Trophoblast cell (in vitro differentiated cells and primary cell): ENCODE results near the gene RIMBP2.

Source experiments
- DNase-seq, 2 donors: peaks; one replicate each; pipeline ENCODE4 v3.0.0-alpha.2; 2016
- H2AFZ ChIP-seq: 2 replicates; pipeline ENCODE4 v1.6.1; 2013; ENCODE audit warnings: low read length, moderate library complexity, mild to moderate bottlenecking; ENCODE audit not compliant: insufficient read depth, poor library complexity
- H2AK5ac ChIP-seq: 2 replicates; pipeline ENCODE4 v1.6.1; 2013; ENCODE audit warnings: mild to moderate bottlenecking, low read length
- H2BK120ac ChIP-seq: 2 replicates; pipeline ENCODE4 v1.6.1; 2013; ENCODE audit warnings: low read length, mild to moderate bottlenecking, moderate library complexity; ENCODE audit not compliant: insufficient read depth, poor library complexity
- H2BK12ac ChIP-seq: 2 replicates; pipeline ENCODE4 v1.6.1; 2013; ENCODE audit warnings: mild to moderate bottlenecking, low read length, moderate library complexity
- H2BK5ac ChIP-seq: 2 replicates; pipeline ENCODE4 v1.6.1; 2013; ENCODE audit warnings: low read length, low read depth, moderate library complexity, mild to moderate bottlenecking; ENCODE audit not compliant: poor library complexity
- H3K14ac ChIP-seq: 2 replicates; pipeline ENCODE4 v1.6.1; 2013; ENCODE audit warnings: mild to moderate bottlenecking, low read length
- H3K18ac ChIP-seq: 2 replicates; pipeline ENCODE4 v1.6.1; 2013; ENCODE audit warnings: mild to moderate bottlenecking, low read length
- H3K23ac ChIP-seq: 2 replicates; pipeline ENCODE4 v1.6.1; 2013; ENCODE audit warnings: low read length
- H3K27ac ChIP-seq: 2 replicates; pipeline ENCODE4 v1.5.1; 2013; ENCODE audit warnings: low read depth, mild to moderate bottlenecking, inconsistent platforms, low read length, moderate library complexity
- H3K27me3 ChIP-seq: 2 replicates; pipeline ENCODE4 v1.6.1; 2013; ENCODE audit warnings: inconsistent platforms, mild to moderate bottlenecking, low read length, moderate library complexity; ENCODE audit not compliant: insufficient read depth
- H3K36me3 ChIP-seq, 2 experiments: 1 replicate in 1 of 2; 2 replicates in 1 of 2; pipeline ENCODE4 v1.6.1; 2013; ENCODE audit warnings: low read length in 2 of 2, mild to moderate bottlenecking in 2 of 2, moderate library complexity in 1 of 2; ENCODE audit not compliant: insufficient read depth in 2 of 2, control insufficient read depth in 1 of 2
- H3K4ac ChIP-seq: 2 replicates; pipeline ENCODE4 v1.6.1; 2013; ENCODE audit warnings: low read depth, mild to moderate bottlenecking, low read length, moderate library complexity
- H3K4me1 ChIP-seq, 2 experiments: 1 replicate in 1 of 2; 2 replicates in 1 of 2; pipeline ENCODE4 v1.6.1; 2013; ENCODE audit warnings: low read length in 2 of 2, mild to moderate bottlenecking in 2 of 2, moderate library complexity in 1 of 2; ENCODE audit not compliant: insufficient read depth in 2 of 2, control insufficient read depth in 1 of 2
- H3K4me2 ChIP-seq: 2 replicates; pipeline ENCODE4 v1.6.1; 2013; ENCODE audit warnings: inconsistent platforms, mild to moderate bottlenecking, low read length, moderate library complexity
- H3K4me3 ChIP-seq: 2 replicates; pipeline ENCODE4 v1.5.1; 2013; ENCODE audit warnings: mild to moderate bottlenecking, low read depth, low read length, inconsistent platforms
- H3K79me1 ChIP-seq: one replicate; pipeline ENCODE4 v1.6.1; 2013; ENCODE audit warnings: low read length
- H3K79me2 ChIP-seq: 2 replicates; pipeline ENCODE4 v1.6.1; 2013; ENCODE audit warnings: low read length, mild to moderate bottlenecking; ENCODE audit not compliant: control insufficient read depth, insufficient read depth, poor library complexity
- H3K9ac ChIP-seq: 2 replicates; pipeline ENCODE4 v1.6.1; 2013; ENCODE audit warnings: mild to moderate bottlenecking, low read length
- H3K9me3 ChIP-seq: 2 replicates; pipeline ENCODE4 v1.6.1; 2013; ENCODE audit warnings: low read depth, mild to moderate bottlenecking, control low read depth, inconsistent platforms, low read length; ENCODE audit not compliant: insufficient read depth
- H4K12ac ChIP-seq: 2 replicates; pipeline ENCODE4 v1.6.1; 2013; ENCODE audit warnings: low read depth, mild to moderate bottlenecking, low read length, moderate library complexity
- H4K8ac ChIP-seq: 2 replicates; pipeline ENCODE4 v1.6.1; 2013; ENCODE audit warnings: low read depth, mild to moderate bottlenecking, low read length, moderate library complexity
- H4K91ac ChIP-seq: one replicate; pipeline ENCODE4 v1.6.1; 2013; ENCODE audit warnings: low read depth, mild to moderate bottlenecking, low read length, moderate library complexity
- WGBS: extraction: QIAGEN DNeasy Blood & Tissue Kit; methylation state at CpG from one replicate; pipeline ENCODE4 v1.1.7; 2013; ENCODE audit warnings: missing lambda C conversion rate; ENCODE audit not compliant: insufficient read length, insufficient coverage; ENCODE audit errors: extremely low coverage; 5-methylcytosine and 5-hydroxymethylcytosine counted together

Gene RIMBP2

DNA sequence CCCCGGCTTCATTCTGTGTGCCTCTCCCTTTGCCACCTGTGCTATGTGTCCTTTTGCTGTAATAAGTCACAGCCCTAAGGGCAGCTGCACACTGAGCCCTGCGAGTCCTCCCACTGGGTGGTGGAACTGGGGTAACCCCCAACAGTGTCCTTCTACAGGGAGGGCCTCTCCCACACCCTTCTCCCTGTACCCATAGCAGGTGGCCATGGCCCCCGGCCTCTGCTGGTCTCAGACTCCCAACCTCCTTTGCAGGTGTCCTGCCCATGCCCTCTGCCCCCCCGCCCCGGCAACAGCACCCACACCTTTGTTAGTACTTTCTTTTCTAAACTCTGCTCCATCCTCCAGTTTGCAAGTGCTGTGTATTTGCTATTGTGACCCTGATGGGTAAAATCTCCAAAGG, 206.6 kb downstream of the RIMBP2 start:
- no peak overlapping the region for H3K9ac ChIP-seq
- H3K79me2 ChIP-seq: no peaks in the 10 kb centered on the region
- H2BK120ac ChIP-seq: no peak overlapping the region
- H3K18ac ChIP-seq: no peak overlapping the region
- no peak overlapping the region for H3K4ac ChIP-seq
- H2BK5ac ChIP-seq: no peak overlapping the region
- no peaks in the 10 kb centered on the region for H3K4me1 ChIP-seq
- H2AFZ ChIP-seq: no peak overlapping the region
- no CpG with 5 or more reads among the region's 5 CpGs for WGBS
- no peak overlapping the region for H2AK5ac ChIP-seq
- DNase-seq: no peak
- H3K27me3 ChIP-seq: no peaks in the 10 kb centered on the region
- no peak overlapping the region for H4K91ac ChIP-seq
- H3K4me2 ChIP-seq: no peak overlapping the region
- no peaks in the 10 kb centered on the region for H3K79me1 ChIP-seq
- no peak overlapping the region for H4K12ac ChIP-seq
- H3K36me3 ChIP-seq: no peaks in the 10 kb centered on the region
- no peak overlapping the region for H4K8ac ChIP-seq
- no peak overlapping the region for H3K23ac ChIP-seq
- no peak overlapping the region for H3K4me3 ChIP-seq
- peaks cover 5% of the 10 kb centered on the region for H3K9me3 ChIP-seq
- no peak overlapping the region for H3K14ac ChIP-seq
- no peak overlapping the region for H3K27ac ChIP-seq
- H2BK12ac ChIP-seq: no peak overlapping the region

DNA sequence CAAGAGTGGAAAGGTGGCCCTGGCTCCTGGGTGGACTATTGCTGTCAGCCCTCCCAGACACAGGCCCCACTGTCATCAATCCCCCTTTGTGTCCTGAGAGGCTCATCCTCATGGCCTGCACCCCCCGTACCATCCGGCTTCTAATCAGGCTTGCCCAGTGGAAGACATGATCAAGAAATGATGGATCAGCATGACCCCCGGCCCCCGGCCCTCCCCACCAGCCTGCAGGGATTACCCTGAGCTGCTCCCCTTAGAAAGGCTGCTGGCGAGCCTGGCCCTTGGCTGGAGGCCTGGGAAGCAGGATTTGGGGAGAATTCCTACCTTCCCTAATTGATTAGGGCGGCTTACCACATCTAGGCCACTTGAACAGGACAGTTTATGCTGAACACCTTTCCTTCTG, 207.3 kb downstream of the RIMBP2 start:
- Histone ChIP-seq H2AFZ (no peak overlapping the region), H3K4me1 (no peaks in the 10 kb centered on the region), H2AK5ac (no peak overlapping the region), H3K79me2 (no peaks in the 10 kb centered on the region), H2BK120ac (no peak overlapping the region), H2BK5ac (no peak overlapping the region), H4K8ac (no peak overlapping the region), H4K12ac (no peak overlapping the region), H3K27ac (no peak overlapping the region), H3K14ac (no peak overlapping the region), H2BK12ac (no peak overlapping the region), H3K4me3 (no peak overlapping the region), H3K4me2 (no peak overlapping the region), H3K27me3 (no peaks in the 10 kb centered on the region), H3K23ac (no peak overlapping the region), H3K18ac (no peak overlapping the region), H3K36me3 (no peaks in the 10 kb centered on the region), H4K91ac (no peak overlapping the region), H3K9ac (no peak overlapping the region), H3K79me1 (no peaks in the 10 kb centered on the region), H3K9me3 (peaks cover 5% of the 10 kb centered on the region), H3K4ac (no peak overlapping the region)
- DNase-seq: no peak
- WGBS: no CpG with 5 or more reads among the region's 6 CpGs

DNA sequence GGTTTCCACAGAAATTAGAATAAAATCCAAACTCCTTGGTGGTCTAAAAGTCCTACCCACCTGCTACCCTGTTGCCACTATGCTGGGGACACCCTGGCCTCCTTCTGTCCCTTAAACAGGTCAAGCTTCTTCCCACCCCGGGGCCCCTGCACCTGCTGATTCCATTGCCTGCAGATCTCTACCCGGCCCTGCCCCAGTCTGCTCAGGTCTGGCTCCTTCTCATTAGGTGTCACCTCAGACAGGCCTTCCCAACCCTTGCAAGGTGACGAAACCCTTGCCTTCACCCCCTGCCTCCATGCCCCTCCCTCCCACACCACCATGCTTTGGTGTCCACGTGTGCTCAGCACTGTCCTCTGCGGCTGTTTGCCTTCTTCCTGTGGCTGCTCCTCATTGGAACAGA, 207.8 kb downstream of the RIMBP2 start:
- no peaks in the 10 kb centered on the region for H3K79me1 ChIP-seq
- no peak overlapping the region for H2BK12ac ChIP-seq
- no peak overlapping the region for H3K14ac ChIP-seq
- peaks cover 5% of the 10 kb centered on the region for H3K9me3 ChIP-seq
- H3K27ac ChIP-seq: no peak overlapping the region
- no peaks in the 10 kb centered on the region for H3K36me3 ChIP-seq
- no peak overlapping the region for H2AK5ac ChIP-seq
- H3K4ac ChIP-seq: no peak overlapping the region
- H3K27me3 ChIP-seq: no peaks in the 10 kb centered on the region
- no peak overlapping the region for H3K4me3 ChIP-seq
- no peak overlapping the region for H2BK120ac ChIP-seq
- no peak overlapping the region for H3K4me2 ChIP-seq
- H3K79me2 ChIP-seq: no peaks in the 10 kb centered on the region
- no CpG with 5 or more reads among the region's 5 CpGs for WGBS
- H4K91ac ChIP-seq: no peak overlapping the region
- H3K18ac ChIP-seq: no peak overlapping the region
- no peak overlapping the region for H3K23ac ChIP-seq
- H2AFZ ChIP-seq: no peak overlapping the region
- no peak overlapping the region for H4K12ac ChIP-seq
- DNase-seq: no peak
- H2BK5ac ChIP-seq: no peak overlapping the region
- H4K8ac ChIP-seq: no peak overlapping the region
- no peaks in the 10 kb centered on the region for H3K4me1 ChIP-seq
- H3K9ac ChIP-seq: no peak overlapping the region

DNA sequence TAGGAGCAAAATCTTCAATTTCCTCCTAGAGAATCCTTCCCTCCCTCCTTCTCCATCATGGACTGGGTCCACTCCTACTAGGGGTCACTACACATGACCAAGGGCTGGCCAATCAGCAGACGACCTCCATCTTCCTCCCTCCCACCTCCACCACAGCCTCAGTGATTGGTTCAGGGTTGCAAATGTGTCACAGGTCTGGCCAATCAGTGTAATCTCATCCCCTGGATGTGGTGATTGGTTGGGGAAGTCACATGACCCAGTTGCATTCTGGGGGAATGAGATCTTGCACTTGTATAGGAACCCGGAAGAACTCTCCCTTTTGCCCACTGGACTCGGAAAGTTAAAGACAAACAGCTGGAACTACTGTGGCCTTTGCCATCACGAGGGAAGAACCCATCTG, 209.3 kb downstream of the RIMBP2 start:
- no peak overlapping the region for H2BK120ac ChIP-seq
- no peak for DNase-seq
- no peak overlapping the region for H2AFZ ChIP-seq
- H2AK5ac ChIP-seq: no peak overlapping the region
- H3K4me1 ChIP-seq: no peaks in the 10 kb centered on the region
- no peak overlapping the region for H3K4me2 ChIP-seq
- no peaks in the 10 kb centered on the region for H3K36me3 ChIP-seq
- H3K9me3 ChIP-seq: peaks cover 5% of the 10 kb centered on the region
- H2BK12ac ChIP-seq: no peak overlapping the region
- H3K23ac ChIP-seq: no peak overlapping the region
- no peak overlapping the region for H4K91ac ChIP-seq
- H3K79me1 ChIP-seq: no peaks in the 10 kb centered on the region
- no peak overlapping the region for H3K27ac ChIP-seq
- H3K4me3 ChIP-seq: no peak overlapping the region
- H3K9ac ChIP-seq: no peak overlapping the region
- no peak overlapping the region for H2BK5ac ChIP-seq
- H3K18ac ChIP-seq: no peak overlapping the region
- H3K14ac ChIP-seq: no peak overlapping the region
- H3K27me3 ChIP-seq: no peaks in the 10 kb centered on the region
- no peak overlapping the region for H4K8ac ChIP-seq
- H3K4ac ChIP-seq: no peak overlapping the region
- H3K79me2 ChIP-seq: no peaks in the 10 kb centered on the region
- H4K12ac ChIP-seq: no peak overlapping the region
- WGBS: no CpG with 5 or more reads among the region's 4 CpGs

DNA sequence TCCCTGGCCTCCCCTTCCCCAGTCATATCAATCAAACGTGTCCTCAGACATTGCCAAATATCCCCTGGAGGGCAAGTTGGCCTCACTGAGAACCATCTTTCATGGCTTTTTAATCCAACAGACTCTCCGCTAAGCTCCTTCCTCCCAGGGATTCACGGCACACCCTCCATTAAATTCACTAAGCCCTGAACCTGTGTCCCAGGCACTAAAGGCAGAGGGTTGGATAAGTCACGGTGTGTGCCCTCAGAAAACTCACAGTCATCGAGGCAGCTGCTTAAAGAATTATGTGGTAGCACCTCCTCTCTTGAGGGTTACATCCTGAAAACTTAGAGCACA, 211.3 kb downstream of the RIMBP2 start:
- no CpG with 5 or more reads among the region's 5 CpGs for WGBS
- Histone ChIP-seq H4K12ac (no peak overlapping the region), H3K4me2 (no peak overlapping the region)

More for the DNA sequence above, 211.3 kb downstream of the RIMBP2 start:
- Histone ChIP-seq H3K36me3 (no peaks in the 10 kb centered on the region), H3K18ac (no peak overlapping the region), H2BK5ac (no peak overlapping the region), H3K4me3 (no peak overlapping the region), H3K9me3 (peaks cover 5% of the 10 kb centered on the region), H3K14ac (no peak overlapping the region), H3K9ac (no peak overlapping the region), H3K27ac (no peak overlapping the region), H2BK12ac (no peak overlapping the region), H4K91ac (no peak overlapping the region), H4K8ac (no peak overlapping the region), H2AFZ (no peak overlapping the region), H2AK5ac (no peak overlapping the region), H3K4me1 (no peaks in the 10 kb centered on the region), H3K4ac (no peak overlapping the region), H3K27me3 (no peaks in the 10 kb centered on the region), H3K79me1 (no peaks in the 10 kb centered on the region), H3K23ac (no peak overlapping the region), H3K79me2 (no peaks in the 10 kb centered on the region), H2BK120ac (no peak overlapping the region)
- DNase-seq: no peak
